Ectodermal cell (in vitro differentiated cells): ENCODE results near the gene DHRS11.
A peak's percentile ranks its signal among the peaks of the same experiment; 100 is the strongest.

Experiments
- H3K27ac ChIP-seq: 2 replicates; pipeline ENCODE4 v1.7.0; 2013; ENCODE audit warnings: mild to moderate bottlenecking, low read depth, low read length; ENCODE audit not compliant: insufficient read depth, poor library complexity, severe bottlenecking
- H3K27me3 ChIP-seq: 2 replicates; pipeline ENCODE4 v1.7.0; 2013; ENCODE audit warnings: mild to moderate bottlenecking, low read length; ENCODE audit not compliant: insufficient read depth, control insufficient read depth, poor library complexity, severe bottlenecking
- H3K36me3 ChIP-seq: one replicate; pipeline ENCODE4 v1.7.0; 2013; ENCODE audit warnings: low read length; ENCODE audit not compliant: control insufficient read depth, insufficient read depth
- H3K4me1 ChIP-seq: one replicate; pipeline ENCODE4 v1.7.0; 2013; ENCODE audit warnings: low read length; ENCODE audit not compliant: control insufficient read depth, insufficient read depth
- H3K4me3 ChIP-seq: 2 replicates; pipeline ENCODE4 v1.7.0; 2013; ENCODE audit warnings: low read depth, low read length, control low read depth; ENCODE audit not compliant: insufficient read depth
- H3K9me3 ChIP-seq: 2 replicates; pipeline ENCODE4 v1.7.0; 2013; ENCODE audit warnings: mild to moderate bottlenecking, low read length, moderate library complexity; ENCODE audit not compliant: control insufficient read depth
- WGBS, 2 experiments: methylation state at CpG; one replicate each; pipeline ENCODE4 v1.1.7; 2013; ENCODE audit warnings: missing lambda C conversion rate in 2 of 2; 5-methylcytosine and 5-hydroxymethylcytosine counted together

The DHRS11 gene

DNA sequence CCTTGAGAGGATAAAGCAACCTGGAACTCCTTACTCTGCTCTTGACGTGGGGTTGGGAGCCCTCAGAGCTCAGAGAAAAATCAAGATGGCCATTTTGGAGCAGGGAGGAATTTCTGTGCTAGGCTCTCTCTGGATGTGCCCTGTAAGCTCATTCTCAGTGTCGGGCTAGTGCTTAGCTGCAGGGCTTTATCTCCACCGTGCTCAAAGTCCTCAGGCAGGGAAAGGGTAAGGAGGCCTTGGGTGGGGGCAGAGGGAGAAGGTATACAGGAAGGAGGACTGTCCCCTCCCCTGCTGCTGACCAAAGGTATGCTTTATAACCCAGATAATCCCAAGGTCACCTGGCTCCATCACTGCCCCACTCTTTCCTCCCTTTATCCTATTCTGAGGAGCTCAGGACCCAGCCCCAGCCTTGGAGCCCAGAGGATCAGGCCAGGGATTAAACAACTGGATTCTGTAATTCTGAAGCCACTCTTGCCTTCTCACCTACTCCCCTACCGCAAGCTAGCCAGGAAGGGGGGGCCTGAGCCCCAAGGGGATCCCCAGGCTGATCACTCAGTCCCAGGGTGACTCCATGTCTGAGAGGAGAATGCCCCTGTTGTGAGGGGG, 1.1 kb downstream of the DHRS11 start:
- Histone ChIP-seq H3K27ac (peak overlapping the region; percentile 6), H3K4me3 (peak overlapping the region; percentile 63), H3K36me3 (peaks cover 8% of the 10 kb centered on the region), H3K27me3 (no peaks in the 10 kb centered on the region), H3K9me3 (no peaks in the 10 kb centered on the region), H3K4me1 (peaks cover 16% of the 10 kb centered on the region)
- 23 to 28% methylated on average over 4 of the region's 4 CpGs for WGBS, 2 experiments

DNA sequence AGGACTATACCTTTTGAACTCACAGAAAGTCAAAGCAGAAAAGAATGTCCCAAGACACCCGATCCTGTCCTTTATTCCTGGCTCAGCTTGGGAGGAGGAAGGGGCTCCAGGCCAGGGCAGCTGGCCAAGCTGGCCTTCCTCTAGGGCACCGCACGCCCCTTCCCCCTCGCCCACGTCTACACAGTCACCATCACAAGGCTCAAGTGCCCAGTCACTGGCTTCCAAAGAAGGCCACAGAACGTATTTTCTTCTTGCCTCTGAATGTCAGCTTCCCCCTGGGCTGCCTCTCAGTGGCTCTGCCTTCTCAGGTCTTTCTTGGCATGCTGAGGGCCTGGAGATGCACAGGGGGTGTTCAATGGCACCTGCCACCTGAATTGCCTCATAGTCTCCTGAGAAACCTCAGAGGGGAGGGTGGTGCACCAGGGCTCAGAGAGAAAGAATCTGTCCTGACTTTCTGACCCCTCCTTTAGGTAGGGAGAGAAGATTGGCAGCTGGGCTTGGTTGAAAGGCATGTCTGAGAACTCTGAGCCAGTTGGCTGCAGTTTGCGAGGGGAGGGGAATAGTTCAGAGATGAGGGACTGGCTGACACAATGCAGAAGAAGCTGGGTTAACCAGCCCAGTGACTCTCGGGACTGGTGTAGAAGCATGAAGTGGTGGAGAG, 2.1 kb downstream of the DHRS11 start:
- 77 to 80% methylated on average over 8 of the region's 8 CpGs for WGBS, 2 experiments
- Histone ChIP-seq H3K36me3 (peaks cover 6% of the 10 kb centered on the region), H3K9me3 (no peaks in the 10 kb centered on the region), H3K4me1 (peaks cover 16% of the 10 kb centered on the region), H3K4me3 (no peak overlapping the region), H3K27me3 (no peaks in the 10 kb centered on the region), H3K27ac (no peak overlapping the region)

DNA sequence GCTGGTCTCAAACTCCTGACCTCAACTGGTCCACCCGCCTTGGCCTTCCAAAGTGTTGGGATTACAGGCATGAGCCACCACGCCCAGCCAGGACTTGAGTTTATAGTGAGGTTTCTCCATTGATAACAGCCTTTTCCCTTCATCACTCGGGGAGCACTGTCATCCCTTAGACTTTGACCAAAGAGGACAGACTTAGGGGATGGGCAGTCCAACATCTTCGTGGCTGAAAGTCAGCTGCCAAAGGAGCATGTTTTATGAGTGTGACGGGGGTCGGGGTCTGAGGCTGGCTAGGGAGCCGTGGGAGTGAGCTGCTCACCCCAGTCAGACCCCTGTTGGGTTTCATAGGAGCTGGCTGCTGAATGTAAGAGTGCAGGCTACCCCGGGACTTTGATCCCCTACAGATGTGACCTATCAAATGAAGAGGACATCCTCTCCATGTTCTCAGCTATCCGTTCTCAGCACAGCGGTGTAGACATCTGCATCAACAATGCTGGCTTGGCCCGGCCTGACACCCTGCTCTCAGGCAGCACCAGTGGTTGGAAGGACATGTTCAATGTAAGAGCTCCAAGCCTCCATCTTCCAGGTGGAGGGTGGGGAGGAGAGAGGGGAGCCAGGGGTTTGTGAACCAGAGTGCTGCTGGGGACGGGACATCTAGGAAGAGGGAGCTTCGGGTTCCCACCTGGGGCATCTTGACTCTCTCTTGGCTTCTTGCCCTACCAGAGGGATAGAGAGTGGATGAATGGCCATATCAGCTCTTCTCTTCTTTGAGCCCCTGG, 3.1 kb downstream of the DHRS11 start:
- Histone ChIP-seq H3K4me1 (peaks cover 16% of the 10 kb centered on the region), H3K27ac (no peak overlapping the region), H3K9me3 (no peaks in the 10 kb centered on the region), H3K4me3 (no peak overlapping the region), H3K36me3 (no peaks in the 10 kb centered on the region), H3K27me3 (no peaks in the 10 kb centered on the region)
- 84 to 86% methylated on average over 13 of the region's 13 CpGs for WGBS, 2 experiments

DNA sequence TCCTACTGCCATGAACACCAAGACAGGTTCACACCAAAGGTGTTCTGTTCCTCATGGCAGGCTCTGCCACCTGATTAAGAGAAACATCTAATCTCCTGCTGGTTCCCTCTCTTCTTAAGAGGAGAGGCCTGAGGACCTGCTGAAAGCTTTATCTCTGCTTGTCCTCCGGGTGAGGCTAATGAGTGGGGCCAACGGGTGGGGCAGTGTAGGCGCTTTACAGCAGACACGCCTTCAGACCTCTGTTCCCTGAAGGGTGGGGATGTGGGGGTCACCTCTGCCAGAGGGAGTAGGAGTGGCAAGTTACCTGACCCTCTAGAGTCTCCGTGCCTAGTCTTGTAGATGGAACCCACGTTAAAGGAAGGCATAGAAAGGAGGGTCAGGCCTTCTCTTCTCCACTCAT, 5.5 kb downstream of the DHRS11 start:
- Histone ChIP-seq H3K4me3 (no peak overlapping the region), H3K27ac (no peak overlapping the region), H3K4me1 (peaks cover 20% of the 10 kb centered on the region), H3K27me3 (peaks cover 3% of the 10 kb centered on the region), H3K36me3 (no peaks in the 10 kb centered on the region), H3K9me3 (no peaks in the 10 kb centered on the region)
- 88 to 93% methylated on average over 6 of the region's 6 CpGs for WGBS, 2 experiments

DNA sequence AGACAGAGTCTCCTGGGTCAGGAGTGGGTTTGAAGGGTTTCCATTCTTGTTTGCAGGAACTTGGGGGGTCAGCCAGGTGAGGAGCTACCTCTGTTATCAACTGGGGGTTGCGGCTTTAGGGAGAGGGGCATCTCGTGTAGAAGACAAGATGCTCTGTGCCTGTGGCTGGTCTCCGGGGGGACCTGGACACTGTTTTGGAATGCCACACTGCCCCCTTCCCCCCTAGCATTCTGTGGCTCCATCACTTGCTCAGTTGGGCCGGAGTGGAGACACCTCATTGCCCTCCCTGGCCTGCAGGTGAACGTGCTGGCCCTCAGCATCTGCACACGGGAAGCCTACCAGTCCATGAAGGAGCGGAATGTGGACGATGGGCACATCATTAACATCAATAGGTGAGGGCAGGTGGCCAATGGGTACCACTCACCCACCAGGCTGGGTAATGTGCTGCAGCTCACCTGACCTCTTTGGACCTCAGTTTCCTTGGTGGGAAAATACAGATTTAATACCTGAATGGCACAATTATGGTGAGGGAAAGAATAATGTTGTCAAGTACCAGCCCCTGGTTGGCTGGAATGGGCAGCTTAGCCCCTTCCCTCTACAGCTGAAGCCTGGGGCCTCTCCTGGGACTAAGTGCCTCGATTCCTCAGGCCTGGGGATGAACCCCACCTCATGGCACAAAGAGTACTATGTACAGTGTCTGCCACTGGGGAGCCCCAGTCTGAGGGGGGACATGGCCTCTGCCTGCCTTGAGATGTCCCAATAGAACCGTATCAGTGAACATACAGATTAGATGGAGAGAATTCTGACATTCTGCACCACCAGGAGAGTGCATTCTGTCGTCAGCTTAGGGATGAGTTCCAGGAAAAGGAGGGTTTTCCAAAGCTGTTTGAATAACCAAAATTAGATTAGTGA, 6.4 kb downstream of the DHRS11 start:
- WGBS, 2 experiments, result 90 to 93% methylated on average over 11 of the region's 11 CpGs
- no peaks in the 10 kb centered on the region for H3K36me3 ChIP-seq
- H3K27me3 ChIP-seq, result peaks cover 10% of the 10 kb centered on the region
- H3K4me3 ChIP-seq, result no peak overlapping the region
- no peak overlapping the region for H3K27ac ChIP-seq
- no peaks in the 10 kb centered on the region for H3K9me3 ChIP-seq
- H3K4me1 ChIP-seq, result peaks cover 20% of the 10 kb centered on the region

DNA sequence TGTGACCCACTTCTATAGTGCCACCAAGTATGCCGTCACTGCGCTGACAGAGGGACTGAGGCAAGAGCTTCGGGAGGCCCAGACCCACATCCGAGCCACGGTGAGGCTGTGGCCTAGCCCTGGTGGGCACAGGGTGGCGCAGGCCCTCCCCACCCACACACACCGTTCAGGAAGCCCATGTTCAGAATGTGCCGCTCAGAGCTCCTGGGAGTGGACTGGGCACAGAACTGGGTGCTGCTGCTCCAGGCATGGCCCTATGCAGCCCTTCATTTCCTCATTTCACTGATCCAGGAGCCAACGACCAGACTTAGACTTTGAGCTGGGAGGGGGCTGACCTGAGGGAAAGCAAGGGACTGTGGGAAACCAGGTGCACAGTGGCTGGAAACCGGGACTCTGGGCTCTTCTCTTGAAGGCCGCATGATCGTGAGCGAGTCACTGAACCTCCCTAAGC, 7.3 kb downstream of the DHRS11 start:
- H3K4me1 ChIP-seq, result peaks cover 12% of the 10 kb centered on the region
- H3K4me3 ChIP-seq, result no peak overlapping the region
- H3K27ac ChIP-seq, result no peak overlapping the region
- H3K36me3 ChIP-seq, result no peaks in the 10 kb centered on the region
- H3K9me3 ChIP-seq, result no peaks in the 10 kb centered on the region
- WGBS, 2 experiments, result 95 to 96% methylated on average over 13 of the region's 13 CpGs
- peaks cover 10% of the 10 kb centered on the region for H3K27me3 ChIP-seq

DNA sequence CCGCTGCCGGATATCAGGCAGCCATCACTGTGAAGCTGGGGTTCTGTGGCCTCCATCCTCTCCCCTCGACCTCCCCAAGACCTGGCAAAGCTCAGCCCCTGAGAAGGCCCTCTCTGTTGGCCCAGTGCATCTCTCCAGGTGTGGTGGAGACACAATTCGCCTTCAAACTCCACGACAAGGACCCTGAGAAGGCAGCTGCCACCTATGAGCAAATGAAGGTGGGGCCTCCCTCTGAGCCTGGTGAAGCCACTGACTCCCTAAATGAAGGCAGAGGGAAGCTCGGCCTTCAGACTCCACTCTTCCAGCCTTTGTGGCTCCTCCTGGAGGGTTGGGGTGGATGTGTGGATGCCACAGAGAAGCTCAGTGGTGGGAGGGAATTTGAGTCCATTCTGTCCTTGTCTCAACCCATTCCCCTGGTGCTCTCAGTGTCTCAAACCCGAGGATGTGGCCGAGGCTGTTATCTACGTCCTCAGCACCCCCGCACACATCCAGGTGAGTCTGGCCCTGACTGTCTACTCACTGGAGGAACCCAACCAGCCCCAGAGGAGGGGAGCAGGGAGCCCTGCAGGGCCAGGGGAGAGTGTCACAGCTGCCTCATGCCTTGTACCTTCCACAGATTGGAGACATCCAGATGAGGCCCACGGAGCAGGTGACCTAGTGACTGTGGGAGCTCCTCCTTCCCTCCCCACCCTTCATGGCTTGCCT, 8.0 kb downstream of the DHRS11 start:
- H3K27ac ChIP-seq, result no peak overlapping the region
- no peaks in the 10 kb centered on the region for H3K36me3 ChIP-seq
- H3K9me3 ChIP-seq, result no peaks in the 10 kb centered on the region
- peaks cover 10% of the 10 kb centered on the region for H3K27me3 ChIP-seq
- H3K4me1 ChIP-seq, result peaks cover 9% of the 10 kb centered on the region
- WGBS, 2 experiments, result 92 to 95% methylated on average over 11 of the region's 11 CpGs
- no peak overlapping the region for H3K4me3 ChIP-seq

DNA sequence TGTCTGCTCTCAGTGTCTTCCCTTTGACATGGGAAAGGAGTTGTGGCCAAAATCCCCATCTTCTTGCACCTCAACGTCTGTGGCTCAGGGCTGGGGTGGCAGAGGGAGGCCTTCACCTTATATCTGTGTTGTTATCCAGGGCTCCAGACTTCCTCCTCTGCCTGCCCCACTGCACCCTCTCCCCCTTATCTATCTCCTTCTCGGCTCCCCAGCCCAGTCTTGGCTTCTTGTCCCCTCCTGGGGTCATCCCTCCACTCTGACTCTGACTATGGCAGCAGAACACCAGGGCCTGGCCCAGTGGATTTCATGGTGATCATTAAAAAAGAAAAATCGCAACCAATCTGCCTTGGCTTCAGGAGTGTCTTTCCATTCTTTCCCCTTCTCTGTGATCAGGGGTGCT, 8.8 kb downstream of the DHRS11 start:
- 78 to 87% methylated on average over 3 of the region's 3 CpGs for WGBS, 2 experiments

DNA sequence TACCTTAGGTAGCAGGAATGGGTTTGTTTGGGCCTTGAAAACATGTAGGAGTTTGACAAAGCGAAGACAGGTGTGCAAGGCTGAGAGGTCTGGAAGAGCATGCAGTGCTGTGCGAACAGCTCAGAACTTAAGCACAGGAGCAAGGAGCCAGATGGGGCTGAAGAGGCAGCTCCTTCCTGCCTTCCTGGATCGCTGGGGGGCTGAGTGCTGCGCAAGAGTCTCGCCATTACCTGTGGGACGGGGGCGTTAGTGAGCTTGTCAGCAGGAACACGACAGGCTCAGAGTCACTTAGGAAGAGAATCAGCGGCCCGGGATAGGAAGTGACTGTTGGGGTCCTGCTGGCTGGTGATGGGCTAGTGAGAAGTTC, 9.2 kb downstream of the DHRS11 start:
- Histone ChIP-seq H3K27ac (peak overlapping the region; percentile 27), H3K36me3 (no peaks in the 10 kb centered on the region), H3K4me3 (peak overlapping the region; percentile 86), H3K27me3 (peaks cover 10% of the 10 kb centered on the region), H3K4me1 (peaks cover 9% of the 10 kb centered on the region), H3K9me3 (no peaks in the 10 kb centered on the region)
- 15 to 16% methylated on average over 10 of the region's 10 CpGs for WGBS, 2 experiments

More for the DNA sequence above, 8.8 kb downstream of the DHRS11 start:
- Histone ChIP-seq H3K4me3 (peak overlapping the region; percentile 86), H3K27me3 (peaks cover 10% of the 10 kb centered on the region), H3K9me3 (no peaks in the 10 kb centered on the region), H3K27ac (no peak overlapping the region), H3K36me3 (no peaks in the 10 kb centered on the region), H3K4me1 (peaks cover 9% of the 10 kb centered on the region)
